Bronchial epithelial cell (primary cell): ENCODE data around the gene SLC1A1. TPM values are rescaled to one million over a fixed set of nuclear protein-coding genes. Genes with fewer than 3 reads are reported as not detected.
A peak's percentile ranks its signal among the peaks of the same experiment; 100 is the strongest.
"Not testable (repeated sequence)": the region's sequence is repeated elsewhere in the genome, so short reads cannot be mapped to it uniquely, and the experiment has no call there.

Experiments
- DNase-seq: peaks from one replicate; pipeline ENCODE4 v3.0.0-alpha.2; 2010; ENCODE audit warnings: low read depth
- FAIRE-seq: peaks from 2 replicates; lab custom pipeline; 2011; peaks lifted over from hg19 to GRCh38; lab: Jason Lieb, UNC
- H3K27me3 ChIP-seq: 2 replicates; pipeline ENCODE4 v1.5.1; 2011; ENCODE audit warnings: low read length; ENCODE audit not compliant: control insufficient read depth, insufficient read depth
- H3K36me3 ChIP-seq: 2 replicates; pipeline ENCODE4 v1.5.1; 2011; ENCODE audit warnings: low read length; ENCODE audit not compliant: control insufficient read depth, insufficient read depth
- H3K4me3 ChIP-seq: 2 replicates; pipeline ENCODE4 v1.5.1; 2011; ENCODE audit warnings: mild to moderate bottlenecking, low read depth, low read length, control low read depth
- total RNA-seq: library from RNA; depleted of rRNA; stranded (reverse); fragments of >200 nt; gene quantifications from 2 replicates; pipeline ENCODE4 v1.2.1, GENCODE V29; 2014
- TF ChIP-seq, protein P1 (sequence below): IDR thresholded peaks from 2 replicates; pipeline ENCODE4 v1.5.1; 2011; ENCODE audit warnings: mild to moderate bottlenecking, moderate library complexity, low read length, control low read depth, inconsistent platforms; ENCODE audit not compliant: insufficient read depth, severe bottlenecking

Gene SLC1A1
- total RNA-seq, 1 donor from 2014 or later: 1.1 TPM

DNA sequence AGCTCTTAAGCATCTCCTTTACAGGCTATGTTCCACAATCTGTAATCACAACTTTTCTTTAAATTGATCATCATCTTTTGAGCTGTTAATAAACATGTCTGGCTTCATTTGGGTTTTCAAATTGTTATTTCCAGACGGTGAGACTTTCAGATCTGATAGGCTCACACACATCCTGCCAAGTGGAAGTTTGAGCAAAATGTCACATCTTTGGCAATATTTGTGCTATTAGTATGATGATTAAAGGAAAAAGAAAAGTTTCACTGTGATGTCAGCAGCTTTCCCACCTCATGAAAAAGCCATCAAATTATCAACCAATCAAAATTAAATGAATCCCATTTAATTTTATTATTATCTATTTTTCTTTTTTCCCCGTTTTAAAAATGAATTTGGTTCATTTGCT, 29.8 kb downstream of the SLC1A1 start:
- no peak for DNase-seq
- TF ChIP-seq, protein P1, sequence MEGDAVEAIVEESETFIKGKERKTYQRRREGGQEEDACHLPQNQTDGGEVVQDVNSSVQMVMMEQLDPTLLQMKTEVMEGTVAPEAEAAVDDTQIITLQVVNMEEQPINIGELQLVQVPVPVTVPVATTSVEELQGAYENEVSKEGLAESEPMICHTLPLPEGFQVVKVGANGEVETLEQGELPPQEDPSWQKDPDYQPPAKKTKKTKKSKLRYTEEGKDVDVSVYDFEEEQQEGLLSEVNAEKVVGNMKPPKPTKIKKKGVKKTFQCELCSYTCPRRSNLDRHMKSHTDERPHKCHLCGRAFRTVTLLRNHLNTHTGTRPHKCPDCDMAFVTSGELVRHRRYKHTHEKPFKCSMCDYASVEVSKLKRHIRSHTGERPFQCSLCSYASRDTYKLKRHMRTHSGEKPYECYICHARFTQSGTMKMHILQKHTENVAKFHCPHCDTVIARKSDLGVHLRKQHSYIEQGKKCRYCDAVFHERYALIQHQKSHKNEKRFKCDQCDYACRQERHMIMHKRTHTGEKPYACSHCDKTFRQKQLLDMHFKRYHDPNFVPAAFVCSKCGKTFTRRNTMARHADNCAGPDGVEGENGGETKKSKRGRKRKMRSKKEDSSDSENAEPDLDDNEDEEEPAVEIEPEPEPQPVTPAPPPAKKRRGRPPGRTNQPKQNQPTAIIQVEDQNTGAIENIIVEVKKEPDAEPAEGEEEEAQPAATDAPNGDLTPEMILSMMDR: no peak
- Histone ChIP-seq H3K27me3 (no peaks in the 10 kb centered on the region), H3K4me3 (no peak overlapping the region), H3K36me3 (no peaks in the 10 kb centered on the region)
- FAIRE-seq: no peak

DNA sequence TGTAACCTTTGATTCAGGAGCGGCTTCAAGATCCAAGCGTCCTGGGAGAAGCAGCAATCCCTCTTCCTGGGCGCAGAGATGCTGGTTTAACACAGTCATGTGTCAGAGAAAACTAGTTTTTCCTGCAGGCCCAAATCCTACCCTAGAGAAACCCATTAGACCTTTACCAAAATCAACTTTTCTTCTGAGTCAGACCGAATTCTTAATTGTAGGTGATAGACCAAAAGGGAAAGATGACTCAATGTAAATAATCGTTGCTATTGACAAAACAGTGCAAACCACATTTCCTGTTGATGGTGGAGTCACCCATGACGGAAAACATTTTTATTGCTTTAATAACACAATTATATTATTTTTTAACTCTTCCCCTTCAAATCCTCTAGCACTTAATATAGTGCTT, 40.1 kb downstream of the SLC1A1 start:
- Histone ChIP-seq H3K27me3 (no peaks in the 10 kb centered on the region), H3K36me3 (no peaks in the 10 kb centered on the region), H3K4me3 (no peak overlapping the region)
- DNase-seq (peak; percentile 97), FAIRE-seq (no peak)
- TF ChIP-seq, protein P1: no peak

DNA sequence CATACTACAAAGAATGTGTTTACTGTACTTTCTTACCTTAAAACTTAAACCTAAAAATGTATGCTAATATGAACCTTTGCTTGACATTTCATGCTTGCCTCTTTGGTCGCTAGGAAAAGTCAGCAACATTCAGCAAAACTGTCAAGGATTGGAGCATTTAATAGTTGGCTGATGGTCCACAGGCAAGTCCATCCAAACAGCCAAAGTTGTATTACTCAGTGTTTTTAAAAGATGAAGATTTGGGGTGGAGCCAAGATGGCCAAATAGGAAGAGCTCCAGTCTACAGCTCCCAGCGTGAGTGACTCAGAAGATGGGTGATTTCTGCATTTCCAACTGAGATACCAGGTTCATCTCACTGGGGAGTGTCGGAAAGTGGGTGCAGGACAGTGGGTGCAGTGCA, 40.6 kb downstream of the SLC1A1 start:
- H3K4me3 ChIP-seq, FAIRE-seq: not testable (repeated sequence)
- DNase-seq: peak; percentile 70

DNA sequence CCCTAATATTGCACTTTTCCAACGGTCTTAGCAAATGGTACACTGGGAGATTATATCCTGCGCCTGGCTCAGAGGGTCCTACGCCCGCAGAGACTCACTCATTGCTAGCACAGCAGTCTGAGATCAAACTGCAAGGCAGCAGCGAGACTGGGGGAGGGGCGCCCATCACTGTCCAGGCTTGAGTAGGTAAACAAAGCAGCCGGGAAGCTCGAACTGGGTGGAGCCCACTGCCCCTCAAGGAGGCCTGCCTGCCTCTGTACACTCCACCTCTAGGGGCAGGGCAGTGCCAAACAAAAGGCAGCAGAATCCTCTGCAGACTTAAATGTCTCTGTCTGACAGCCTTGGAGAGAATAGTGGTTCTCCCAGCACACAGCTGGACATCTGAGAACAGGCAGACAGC, 41.1 kb downstream of the SLC1A1 start:
- not testable (repeated sequence) for H3K4me3 ChIP-seq, FAIRE-seq, DNase-seq, H3K27me3 ChIP-seq, H3K36me3 ChIP-seq

More for the DNA sequence above, 40.6 kb downstream of the SLC1A1 start:
- not testable (repeated sequence) for H3K36me3 ChIP-seq, H3K27me3 ChIP-seq

DNA sequence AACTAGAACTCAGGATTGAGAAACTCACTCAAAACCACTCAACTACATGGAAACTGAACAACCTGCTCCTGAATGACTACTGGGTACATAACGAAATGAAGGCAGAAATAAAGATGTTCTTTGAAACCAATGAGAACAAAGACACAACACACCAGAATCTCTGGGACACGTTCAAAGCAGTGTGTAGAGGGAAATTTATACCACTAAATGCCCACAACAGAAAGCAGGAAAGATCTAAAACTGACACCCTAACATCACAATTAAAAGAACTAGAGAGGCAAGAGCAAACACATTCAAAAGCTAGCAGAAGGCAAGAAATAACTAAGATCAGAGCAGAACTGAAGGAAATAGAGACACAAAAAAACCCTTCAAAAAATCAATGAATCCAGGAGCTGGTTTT, 43.6 kb downstream of the SLC1A1 start:
- H3K4me3 ChIP-seq, H3K27me3 ChIP-seq, H3K36me3 ChIP-seq, FAIRE-seq, DNase-seq: not testable (repeated sequence)

DNA sequence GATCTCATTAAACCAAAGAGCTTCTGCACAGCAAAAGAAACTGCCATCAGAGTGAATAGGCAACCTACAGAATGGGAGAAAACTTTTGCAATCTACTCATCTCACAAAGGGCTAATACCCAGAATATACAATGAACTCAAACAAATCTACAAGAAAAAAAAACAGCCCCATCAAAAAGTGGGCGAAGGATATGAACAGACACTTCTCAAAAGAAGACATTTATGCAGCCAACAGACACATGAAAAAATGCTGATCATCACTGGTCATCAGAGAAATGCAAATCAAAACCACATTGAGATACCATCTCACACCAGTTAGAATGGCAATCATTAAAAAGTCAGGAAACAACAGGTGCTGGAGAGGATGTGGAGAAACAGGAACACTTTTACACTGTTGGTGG, 45.9 kb downstream of the SLC1A1 start:
- FAIRE-seq, H3K4me3 ChIP-seq, H3K36me3 ChIP-seq, H3K27me3 ChIP-seq, DNase-seq: not testable (repeated sequence)

DNA sequence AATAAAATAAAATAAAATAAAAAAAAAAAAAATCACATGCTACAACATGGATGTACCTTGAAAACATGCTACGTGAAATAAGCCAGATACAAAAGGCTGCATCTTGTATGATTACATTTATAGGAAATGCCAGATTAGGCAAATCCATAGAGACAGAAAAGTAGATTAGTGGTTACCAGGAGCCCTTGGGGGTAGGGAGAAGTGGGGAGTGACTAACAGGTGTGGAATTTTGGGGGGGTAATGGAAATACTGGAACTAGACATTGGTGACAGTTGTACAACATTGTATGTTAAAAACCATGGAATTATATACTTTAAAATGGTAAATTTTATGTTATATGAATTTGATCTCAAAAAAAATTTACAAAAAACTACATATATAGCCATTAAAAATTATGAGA, 47.3 kb downstream of the SLC1A1 start:
- Histone ChIP-seq H3K27me3 (no peaks in the 10 kb centered on the region), H3K36me3 (no peaks in the 10 kb centered on the region), H3K4me3 (no peak overlapping the region)
- DNase-seq: no peak
- TF ChIP-seq, protein P1: no peak
- no peak for FAIRE-seq

DNA sequence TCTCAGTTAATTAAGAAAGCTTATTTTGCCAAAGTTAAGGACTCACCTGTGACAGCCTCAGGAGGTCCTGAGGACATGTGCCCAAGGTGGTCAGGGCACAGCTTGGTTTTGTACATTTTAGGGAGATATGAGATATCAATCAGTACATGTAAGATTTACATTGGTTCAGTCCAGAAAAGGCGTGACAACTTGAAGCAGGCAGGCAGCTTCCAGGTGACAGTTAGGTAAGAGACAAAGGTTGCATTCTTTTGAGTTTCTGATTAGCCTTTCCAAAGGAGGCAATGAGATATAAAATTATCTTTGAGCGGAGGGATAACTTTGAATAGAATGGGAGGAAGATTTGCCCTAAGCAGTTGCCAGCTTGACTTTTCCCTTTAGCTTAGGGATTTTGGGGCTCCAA, 47.8 kb downstream of the SLC1A1 start:
- TF ChIP-seq, protein P1: no peak
- H3K36me3 ChIP-seq: no peaks in the 10 kb centered on the region
- FAIRE-seq: no peak
- no peak for DNase-seq
- no peak overlapping the region for H3K4me3 ChIP-seq
- no peaks in the 10 kb centered on the region for H3K27me3 ChIP-seq
